DND-41 (cell line): ENCODE data around the gene TMED4.

Experiments used
- EZH2 ChIP-seq: IDR thresholded peaks from 3 replicates; pipeline ENCODE4 v1.6.1; 2012; ENCODE audit warnings: borderline replicate concordance, low read depth, mild to moderate bottlenecking, moderate library complexity, low read length, inconsistent platforms; ENCODE audit not compliant: severe bottlenecking
- TF ChIP-seq, protein P1 (sequence below): IDR thresholded peaks from 2 replicates; pipeline ENCODE4 v1.5.1; 2012; ENCODE audit warnings: borderline replicate concordance, low read length, moderate library complexity, mild to moderate bottlenecking; ENCODE audit not compliant: poor library complexity, severe bottlenecking; ENCODE audit errors: extremely low read depth

DNA sequence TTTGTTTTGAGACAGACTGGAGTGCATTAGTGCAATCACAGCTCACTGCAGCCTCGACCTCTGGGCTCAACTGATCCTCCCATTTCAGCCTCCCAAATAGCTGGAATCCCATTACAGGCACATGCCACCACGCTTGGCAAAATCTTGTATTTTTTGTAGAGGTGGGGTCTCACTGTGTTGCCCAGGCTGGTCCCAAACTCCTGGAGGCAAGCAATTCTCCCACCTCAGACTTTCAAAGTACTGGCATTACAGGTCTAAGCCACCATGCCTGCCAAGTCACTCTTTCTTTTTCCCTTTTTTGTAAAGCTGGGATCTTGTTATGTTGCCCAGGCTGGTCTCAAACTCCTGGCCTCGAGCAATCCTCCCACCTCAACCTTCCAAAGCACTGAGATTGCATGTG lies 32.6 kb downstream of the TMED4 start:
- TF ChIP-seq, protein P1, sequence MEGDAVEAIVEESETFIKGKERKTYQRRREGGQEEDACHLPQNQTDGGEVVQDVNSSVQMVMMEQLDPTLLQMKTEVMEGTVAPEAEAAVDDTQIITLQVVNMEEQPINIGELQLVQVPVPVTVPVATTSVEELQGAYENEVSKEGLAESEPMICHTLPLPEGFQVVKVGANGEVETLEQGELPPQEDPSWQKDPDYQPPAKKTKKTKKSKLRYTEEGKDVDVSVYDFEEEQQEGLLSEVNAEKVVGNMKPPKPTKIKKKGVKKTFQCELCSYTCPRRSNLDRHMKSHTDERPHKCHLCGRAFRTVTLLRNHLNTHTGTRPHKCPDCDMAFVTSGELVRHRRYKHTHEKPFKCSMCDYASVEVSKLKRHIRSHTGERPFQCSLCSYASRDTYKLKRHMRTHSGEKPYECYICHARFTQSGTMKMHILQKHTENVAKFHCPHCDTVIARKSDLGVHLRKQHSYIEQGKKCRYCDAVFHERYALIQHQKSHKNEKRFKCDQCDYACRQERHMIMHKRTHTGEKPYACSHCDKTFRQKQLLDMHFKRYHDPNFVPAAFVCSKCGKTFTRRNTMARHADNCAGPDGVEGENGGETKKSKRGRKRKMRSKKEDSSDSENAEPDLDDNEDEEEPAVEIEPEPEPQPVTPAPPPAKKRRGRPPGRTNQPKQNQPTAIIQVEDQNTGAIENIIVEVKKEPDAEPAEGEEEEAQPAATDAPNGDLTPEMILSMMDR: no peak
- no peak for TF ChIP-seq EZH2
